ENCODE results near the gene TRIO. TPM values are rescaled to one million over a fixed set of nuclear protein-coding genes. Genes with fewer than 3 reads are reported as not detected.
A peak's percentile ranks its signal among the peaks of the same experiment; 100 is the strongest.

The TRIO gene
- total and polyA plus RNA-seq, 2 donors (not counting 1 experiment from before 2014, with no cell fraction given) = 134 to 281 TPM

DNA sequence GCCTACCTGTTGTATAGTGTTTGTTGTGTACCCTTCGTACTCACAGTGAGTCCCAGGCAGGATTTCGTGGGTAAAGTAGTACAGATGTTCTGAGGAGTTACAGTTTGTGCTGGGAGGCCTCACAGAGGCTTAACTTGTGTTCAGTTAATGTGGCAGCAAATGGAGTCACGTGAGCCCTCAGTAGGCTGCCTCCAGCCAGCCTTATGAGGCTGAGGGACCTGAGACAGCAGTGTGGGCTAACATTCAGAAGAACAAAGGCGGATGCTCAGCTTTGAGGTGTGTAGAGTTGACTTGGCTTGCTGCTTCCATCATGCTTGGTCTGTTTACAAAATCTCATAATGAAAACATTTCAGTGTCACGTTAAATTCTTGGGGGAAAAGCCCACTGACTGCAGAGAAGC is 118.1 kb downstream of the TRIO start:
- Histone ChIP-seq H3K9ac (ENCODE audit: insufficient read depth, low read length) (no peak overlapping the region), H3K4me2 (ENCODE audit: extremely low read depth, insufficient read depth, low read length) (no peak overlapping the region), H3K27ac (ENCODE audit: insufficient read depth, low read length) (peak overlapping the region; percentile 24), H4K20me1 (ENCODE audit: control insufficient read depth, extremely low read depth, insufficient read depth, low read length) (peaks cover 1% of the 10 kb centered on the region), H3K9me3 (ENCODE audit: control insufficient read depth, insufficient read depth, low read depth, low read length) (peaks cover 1% of the 10 kb centered on the region), H3K79me2 (ENCODE audit: control insufficient read depth, insufficient read depth, low read length) (peaks cover 90% of the 10 kb centered on the region), H3K36me3 (ENCODE audit: control insufficient read depth, insufficient read depth, low read length) (peaks cover 2% of the 10 kb centered on the region), H2AFZ (ENCODE audit: low read length) (no peak overlapping the region), H3K4me3 (replicated peaks in 1 of 4; ENCODE audit: control extremely low read depth in 1 of 4, insufficient read depth in 1 of 4, low read depth in 3 of 4, low read length in 4 of 4) (no peak overlapping the region), H3K4me1 (ENCODE audit: control insufficient read depth, extremely low read depth, insufficient read depth, low read length) (peaks cover 33% of the 10 kb centered on the region), H3K27me3 (ENCODE audit: control insufficient read depth, insufficient read depth, low read length) (no peaks in the 10 kb centered on the region)
- TF ChIP-seq EZH2 (IDR thresholded peaks at IDR 0.05; ENCODE audit: low read length, missing control alignments) = no peak
- TF ChIP-seq, protein P1, sequence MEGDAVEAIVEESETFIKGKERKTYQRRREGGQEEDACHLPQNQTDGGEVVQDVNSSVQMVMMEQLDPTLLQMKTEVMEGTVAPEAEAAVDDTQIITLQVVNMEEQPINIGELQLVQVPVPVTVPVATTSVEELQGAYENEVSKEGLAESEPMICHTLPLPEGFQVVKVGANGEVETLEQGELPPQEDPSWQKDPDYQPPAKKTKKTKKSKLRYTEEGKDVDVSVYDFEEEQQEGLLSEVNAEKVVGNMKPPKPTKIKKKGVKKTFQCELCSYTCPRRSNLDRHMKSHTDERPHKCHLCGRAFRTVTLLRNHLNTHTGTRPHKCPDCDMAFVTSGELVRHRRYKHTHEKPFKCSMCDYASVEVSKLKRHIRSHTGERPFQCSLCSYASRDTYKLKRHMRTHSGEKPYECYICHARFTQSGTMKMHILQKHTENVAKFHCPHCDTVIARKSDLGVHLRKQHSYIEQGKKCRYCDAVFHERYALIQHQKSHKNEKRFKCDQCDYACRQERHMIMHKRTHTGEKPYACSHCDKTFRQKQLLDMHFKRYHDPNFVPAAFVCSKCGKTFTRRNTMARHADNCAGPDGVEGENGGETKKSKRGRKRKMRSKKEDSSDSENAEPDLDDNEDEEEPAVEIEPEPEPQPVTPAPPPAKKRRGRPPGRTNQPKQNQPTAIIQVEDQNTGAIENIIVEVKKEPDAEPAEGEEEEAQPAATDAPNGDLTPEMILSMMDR (conservative IDR thresholded peaks at IDR 0.05 in 1 of 2, IDR thresholded peaks at IDR 0.05 in 1 of 2; ENCODE audit: low read depth in 1 of 2, low read length in 2 of 2) = no peak
- DNase-seq (ENCODE audit: low read depth in 2 of 2) = no peak

GRCh38 chr5:14261856-14262611 is 118.9 kb downstream of the TRIO start:
- Histone ChIP-seq H3K27ac (ENCODE audit: insufficient read depth, low read length) (peak overlapping the region; percentile 82), H3K36me3 (ENCODE audit: control insufficient read depth, insufficient read depth, low read length) (peaks cover 1% of the 10 kb centered on the region), H3K4me3 (replicated peaks in 1 of 4; ENCODE audit: control extremely low read depth in 1 of 4, insufficient read depth in 1 of 4, low read depth in 3 of 4, low read length in 4 of 4) (no peak overlapping the region), H4K20me1 (ENCODE audit: control insufficient read depth, extremely low read depth, insufficient read depth, low read length) (no peaks in the 10 kb centered on the region), H2AFZ (ENCODE audit: low read length) (no peak overlapping the region), H3K4me2 (ENCODE audit: extremely low read depth, insufficient read depth, low read length) (no peak overlapping the region), H3K27me3 (ENCODE audit: control insufficient read depth, insufficient read depth, low read length) (no peaks in the 10 kb centered on the region), H3K9ac (ENCODE audit: insufficient read depth, low read length) (no peak overlapping the region), H3K4me1 (ENCODE audit: control insufficient read depth, extremely low read depth, insufficient read depth, low read length) (peaks cover 40% of the 10 kb centered on the region), H3K79me2 (ENCODE audit: control insufficient read depth, insufficient read depth, low read length) (peaks cover 90% of the 10 kb centered on the region), H3K9me3 (ENCODE audit: control insufficient read depth, insufficient read depth, low read depth, low read length) (no peaks in the 10 kb centered on the region)
- no peak for DNase-seq (ENCODE audit: low read depth in 2 of 2)
- TF ChIP-seq, protein P1 (conservative IDR thresholded peaks at IDR 0.05 in 1 of 2, IDR thresholded peaks at IDR 0.05 in 1 of 2; ENCODE audit: low read depth in 1 of 2, low read length in 2 of 2) = no peak
- TF ChIP-seq EZH2 (IDR thresholded peaks at IDR 0.05; ENCODE audit: low read length, missing control alignments) = no peak

DNA sequence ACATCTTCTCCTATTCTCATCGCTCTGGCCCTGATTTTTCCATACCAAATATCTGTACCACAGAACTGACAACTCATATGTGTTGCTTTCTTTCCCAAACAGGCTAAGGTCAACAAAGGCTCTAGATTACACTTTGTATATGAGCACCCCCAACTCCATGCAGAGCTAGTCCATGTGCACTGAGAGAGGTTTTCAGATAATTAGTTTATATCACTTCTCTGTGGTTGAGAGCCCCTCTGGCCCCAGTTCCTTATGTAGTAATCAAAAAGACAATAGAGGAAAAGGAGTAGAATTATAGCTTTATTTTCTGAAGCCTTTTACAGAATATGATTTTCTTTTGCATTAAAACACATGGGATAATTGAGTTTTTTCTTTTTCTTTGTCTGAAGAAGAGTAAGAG is 120.0 kb downstream of the TRIO start:
- H4K20me1 ChIP-seq (ENCODE audit: control insufficient read depth, extremely low read depth, insufficient read depth, low read length) = no peaks in the 10 kb centered on the region
- no peaks in the 10 kb centered on the region for H3K27me3 ChIP-seq (ENCODE audit: control insufficient read depth, insufficient read depth, low read length)
- H3K36me3 ChIP-seq (ENCODE audit: control insufficient read depth, insufficient read depth, low read length) = no peaks in the 10 kb centered on the region
- peaks cover 90% of the 10 kb centered on the region for H3K79me2 ChIP-seq (ENCODE audit: control insufficient read depth, insufficient read depth, low read length)
- H3K4me1 ChIP-seq (ENCODE audit: control insufficient read depth, extremely low read depth, insufficient read depth, low read length) = peaks cover 45% of the 10 kb centered on the region
- H3K4me2 ChIP-seq (ENCODE audit: extremely low read depth, insufficient read depth, low read length) = no peak overlapping the region
- no peaks in the 10 kb centered on the region for H3K9me3 ChIP-seq (ENCODE audit: control insufficient read depth, insufficient read depth, low read depth, low read length)
- H3K4me3 ChIP-seq (replicated peaks in 1 of 4; ENCODE audit: control extremely low read depth in 1 of 4, insufficient read depth in 1 of 4, low read depth in 3 of 4, low read length in 4 of 4) = no peak overlapping the region
- DNase-seq (ENCODE audit: low read depth in 2 of 2) = no peak
- H3K9ac ChIP-seq (ENCODE audit: insufficient read depth, low read length) = no peak overlapping the region
- H3K27ac ChIP-seq (ENCODE audit: insufficient read depth, low read length) = peak overlapping the region; percentile 82
- TF ChIP-seq EZH2 (IDR thresholded peaks at IDR 0.05; ENCODE audit: low read length, missing control alignments) = no peak
- TF ChIP-seq, protein P1 (conservative IDR thresholded peaks at IDR 0.05 in 1 of 2, IDR thresholded peaks at IDR 0.05 in 1 of 2; ENCODE audit: low read depth in 1 of 2, low read length in 2 of 2) = no peak
- H2AFZ ChIP-seq (ENCODE audit: low read length) = no peak overlapping the region
